HG03457 (cell line): Measurements from ENCODE around the gene ARL14EPL.
A peak's percentile ranks its signal among the peaks of the same experiment; 100 is the strongest.
"Not testable (repeated sequence)": the region's sequence is repeated elsewhere in the genome, so short reads cannot be mapped to it uniquely, and the experiment has no call there.

Experiments used
- ATAC-seq: cut with Tn5 transposase; IDR thresholded peaks from one replicate; pipeline ENCODE4 v1.9.1; 2021; ENCODE audit warnings: moderate number of reproducible peaks; ENCODE audit not compliant: unreplicated experiment

Gene ARL14EPL

DNA sequence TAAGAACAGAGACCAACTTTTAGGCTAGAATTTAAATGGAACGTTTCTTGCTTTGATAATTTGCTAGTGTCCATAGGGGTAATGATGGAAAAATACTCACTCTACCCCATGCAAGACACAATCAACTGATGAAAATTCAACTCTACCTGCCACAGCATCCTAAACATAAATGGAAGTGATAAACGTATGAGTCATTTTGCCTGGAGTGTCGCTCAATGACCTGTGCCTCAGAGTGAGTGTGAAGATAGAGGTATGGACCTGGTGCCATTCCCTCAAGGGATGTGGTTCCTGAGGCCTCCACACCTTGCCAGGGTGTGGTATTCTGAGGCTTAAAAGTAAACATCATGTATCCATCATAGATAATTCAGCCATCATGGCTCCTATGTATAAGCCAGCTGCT, 14.0 kb downstream of the ARL14EPL start:
- ATAC-seq = no peak

DNA sequence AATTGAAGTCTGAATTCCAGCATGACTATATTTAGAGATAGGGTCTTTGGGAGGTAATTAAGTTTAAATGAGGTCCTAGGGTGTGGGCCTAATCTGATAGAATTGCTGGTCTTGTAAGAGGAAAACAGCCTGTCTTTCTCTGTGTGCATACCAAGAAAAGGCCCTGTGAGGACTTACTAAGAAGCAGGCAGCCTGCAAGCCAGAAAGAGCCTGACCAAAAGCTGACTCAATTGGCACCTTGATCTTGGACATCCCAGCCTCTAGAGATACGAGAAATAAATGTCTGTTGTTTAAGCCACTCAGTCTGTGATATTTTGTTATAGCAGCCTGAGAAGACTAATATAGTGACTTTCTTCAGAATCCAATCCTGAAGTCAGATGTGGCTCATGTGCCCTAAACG, 14.6 kb downstream of the ARL14EPL start:
- ATAC-seq = no peak

DNA sequence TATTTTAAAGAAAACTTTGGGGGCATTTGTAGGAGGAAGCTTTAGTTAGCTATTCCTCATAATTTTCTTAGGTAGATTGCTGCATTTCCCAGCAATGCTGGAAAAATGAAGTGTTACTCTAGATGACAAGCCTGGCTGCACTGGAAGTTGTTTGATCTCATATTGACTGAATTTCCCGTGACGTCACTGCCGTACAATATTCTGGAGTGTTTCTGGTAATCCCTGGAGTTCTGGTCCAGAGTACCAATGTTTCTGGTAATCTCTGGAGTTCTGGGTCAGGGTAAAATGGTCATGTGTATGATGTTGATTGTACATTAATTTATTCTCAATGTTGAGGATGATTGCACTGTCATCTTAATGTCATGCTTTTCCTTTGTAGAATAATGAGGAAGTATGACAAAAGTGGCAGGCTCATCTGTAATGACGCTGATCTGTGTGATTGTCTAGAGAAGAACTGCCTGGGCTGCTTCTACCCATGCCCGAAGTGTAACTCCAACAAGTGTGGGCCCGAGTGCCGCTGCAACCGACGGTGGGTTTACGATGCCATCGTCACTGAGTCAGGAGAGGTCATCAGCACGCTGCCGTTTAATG, 26.2 kb downstream of the ARL14EPL start:
- no peak for ATAC-seq

DNA sequence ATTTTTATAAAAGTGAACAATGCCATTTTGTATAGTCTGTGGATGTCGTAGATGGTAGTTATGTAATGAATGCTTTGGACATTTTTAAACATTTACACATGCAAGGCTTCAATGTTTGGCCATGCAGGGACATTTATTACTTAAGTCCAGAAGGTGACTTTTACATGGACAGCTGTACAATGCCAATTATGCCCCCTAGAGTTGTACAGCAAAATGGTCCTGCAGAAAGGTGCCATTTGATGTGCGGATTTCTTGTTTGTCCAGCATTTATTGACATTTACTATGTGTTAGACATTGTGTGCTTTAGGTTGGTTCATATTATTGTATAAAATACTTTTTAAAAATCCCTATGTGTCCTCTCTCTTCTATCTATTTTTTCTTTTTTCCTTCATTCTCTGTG, 30.1 kb downstream of the ARL14EPL start:
- no peak for ATAC-seq

DNA sequence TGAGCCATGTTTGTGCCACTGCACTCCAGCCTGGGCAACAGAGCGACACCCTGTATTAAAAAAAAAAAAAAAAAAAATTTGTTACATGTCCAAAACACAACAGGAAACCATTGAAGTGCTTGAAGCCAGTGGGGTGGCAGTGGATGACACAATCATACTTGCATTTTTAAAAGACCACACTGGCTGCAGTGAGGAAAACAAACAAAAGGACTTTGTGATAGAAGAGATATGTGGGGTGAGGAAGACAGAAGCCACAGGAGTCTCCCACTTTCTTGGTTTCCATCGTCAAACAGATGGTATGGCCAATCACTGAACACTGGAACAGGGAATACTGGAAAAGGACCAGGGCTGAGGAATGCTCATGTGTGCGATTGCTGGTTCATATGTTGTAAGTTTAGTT, 31.7 kb downstream of the ARL14EPL start:
- ATAC-seq = no peak

DNA sequence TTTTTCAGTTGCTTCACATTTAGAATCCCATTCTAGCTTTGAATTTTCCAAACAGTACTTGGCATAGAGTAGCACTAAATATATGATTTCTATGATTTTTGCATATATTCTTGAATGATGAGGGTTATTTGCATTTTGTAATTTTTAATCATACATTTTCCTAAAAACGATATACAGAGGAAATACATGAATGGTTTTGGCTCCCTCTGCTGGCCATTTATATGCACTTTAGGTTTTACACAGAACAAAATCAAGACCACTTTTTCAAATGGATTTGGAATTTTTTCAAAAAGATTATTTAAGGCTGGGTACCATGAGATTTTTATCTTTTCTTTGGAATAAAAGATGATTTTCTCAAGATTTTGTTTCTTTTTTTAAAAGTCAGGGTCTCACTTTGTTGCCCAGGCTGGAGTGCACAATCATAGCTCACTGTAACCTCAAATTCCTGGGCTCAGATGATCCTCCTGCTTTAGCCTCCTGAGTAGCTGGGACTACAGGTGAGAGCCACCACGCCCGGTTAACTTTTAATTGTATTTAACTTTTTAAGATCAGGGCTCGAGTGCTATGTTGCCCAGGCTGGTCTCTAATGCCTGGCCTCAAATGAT, 35.9 kb downstream of the ARL14EPL start:
- no peak for ATAC-seq

DNA sequence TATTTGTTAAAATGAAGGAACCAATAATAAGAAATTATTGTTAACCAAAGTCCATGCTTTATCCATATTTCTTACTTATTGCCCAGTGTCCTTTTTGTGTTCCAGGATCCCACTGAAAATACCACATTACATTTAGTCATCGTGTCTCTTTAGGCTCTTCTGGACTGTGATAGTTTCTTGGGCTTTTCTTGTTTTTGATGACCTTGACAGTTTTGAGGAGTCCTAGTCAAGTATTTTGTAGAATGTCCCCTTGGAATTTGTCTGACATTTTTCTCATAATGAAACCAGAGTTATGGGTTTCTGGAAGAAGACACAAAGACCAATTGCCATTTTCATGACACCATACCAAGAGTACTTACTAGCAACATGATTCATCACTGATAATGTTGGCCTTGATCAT, 38.9 kb downstream of the ARL14EPL start:
- ATAC-seq = no peak

DNA sequence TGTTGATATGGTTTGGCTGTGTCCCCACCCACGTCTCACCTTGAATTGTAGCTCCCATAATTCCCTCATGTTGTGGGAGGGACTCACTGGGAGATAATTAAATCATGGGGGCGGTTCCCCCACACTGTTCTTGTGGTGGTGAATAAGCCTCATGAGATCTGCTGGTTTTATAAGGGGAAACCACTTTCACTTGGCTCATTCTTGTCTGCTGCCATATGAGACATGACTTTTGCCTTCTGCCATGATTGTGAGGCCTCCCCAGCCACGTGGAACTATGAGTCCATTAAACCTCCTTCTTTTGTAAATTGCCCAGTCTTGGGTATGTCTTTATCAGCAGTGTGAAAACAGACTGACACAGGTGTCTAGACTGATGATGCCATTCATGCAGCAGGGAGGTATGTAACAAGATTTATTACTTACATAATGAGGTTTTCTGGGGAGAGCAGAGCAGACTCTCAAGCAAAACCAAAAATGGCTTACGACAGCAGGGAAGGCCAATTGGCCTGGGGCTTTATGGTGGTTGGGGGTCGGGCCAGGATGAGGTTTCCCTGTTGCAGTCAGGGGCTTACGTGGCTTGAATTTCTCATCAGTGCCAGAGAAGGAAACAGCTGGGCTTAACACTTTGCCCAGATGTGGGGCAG, 43.0 kb downstream of the ARL14EPL start:
- ATAC-seq = no peak

DNA sequence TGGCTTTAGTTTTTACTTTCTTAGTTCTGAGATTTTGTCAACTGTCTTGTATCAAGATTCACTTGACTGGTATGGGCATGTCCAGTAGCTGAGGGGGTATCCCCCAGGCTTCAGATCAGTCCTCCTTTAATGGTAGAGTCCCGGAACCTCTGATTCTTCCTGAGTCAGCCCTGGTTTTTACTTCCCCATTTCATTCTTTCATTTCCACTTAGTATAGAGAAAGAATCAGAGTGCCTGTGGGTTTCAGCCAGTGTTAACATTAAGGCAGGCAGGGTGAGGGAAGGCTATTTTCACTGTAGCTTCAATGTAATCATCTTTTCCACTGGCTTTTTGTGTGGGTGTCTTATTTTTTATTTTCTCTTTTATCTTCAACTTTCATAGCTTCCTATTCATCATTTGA, 44.2 kb downstream of the ARL14EPL start:
- ATAC-seq = peak; percentile 98

DNA sequence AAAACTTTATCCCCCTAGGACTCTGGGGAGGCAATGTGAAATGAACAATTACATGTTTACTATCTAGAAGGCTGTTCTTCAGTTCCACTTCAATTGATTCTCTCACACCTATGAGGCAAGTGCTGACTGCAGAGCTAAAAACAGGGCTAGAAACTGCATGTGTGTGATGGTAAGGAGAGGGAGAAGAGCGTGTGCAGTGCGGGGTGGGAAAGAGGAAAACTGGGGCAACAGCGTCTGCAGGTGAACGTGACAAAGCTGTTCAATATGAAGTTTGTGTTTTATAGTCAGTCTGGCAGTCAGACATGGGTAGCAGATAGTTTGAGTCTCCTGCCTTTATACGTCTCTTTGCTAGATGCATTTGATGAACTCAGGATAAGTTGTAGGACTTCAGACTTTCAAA, 45.9 kb downstream of the ARL14EPL start:
- ATAC-seq = no peak

DNA sequence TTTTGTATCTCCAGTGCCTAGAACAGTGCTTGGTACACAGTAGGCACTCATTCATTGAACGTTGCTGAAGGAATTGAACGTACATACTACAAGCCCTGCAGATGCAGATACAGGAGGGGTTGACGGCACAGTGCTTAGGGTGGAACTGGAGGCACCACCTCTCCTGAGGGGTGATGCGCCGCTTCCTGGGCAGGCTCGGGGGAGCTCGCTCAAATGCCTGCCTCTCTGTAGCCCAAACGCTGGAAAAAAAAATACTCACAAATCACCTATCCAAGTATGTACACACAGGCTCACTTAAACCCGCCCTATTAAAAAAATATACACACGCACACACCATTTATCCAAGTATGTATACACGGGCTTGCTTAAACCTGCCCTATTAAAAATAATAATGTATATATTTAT, 52.0 kb downstream of the ARL14EPL start:
- ATAC-seq = peak; percentile 35

DNA sequence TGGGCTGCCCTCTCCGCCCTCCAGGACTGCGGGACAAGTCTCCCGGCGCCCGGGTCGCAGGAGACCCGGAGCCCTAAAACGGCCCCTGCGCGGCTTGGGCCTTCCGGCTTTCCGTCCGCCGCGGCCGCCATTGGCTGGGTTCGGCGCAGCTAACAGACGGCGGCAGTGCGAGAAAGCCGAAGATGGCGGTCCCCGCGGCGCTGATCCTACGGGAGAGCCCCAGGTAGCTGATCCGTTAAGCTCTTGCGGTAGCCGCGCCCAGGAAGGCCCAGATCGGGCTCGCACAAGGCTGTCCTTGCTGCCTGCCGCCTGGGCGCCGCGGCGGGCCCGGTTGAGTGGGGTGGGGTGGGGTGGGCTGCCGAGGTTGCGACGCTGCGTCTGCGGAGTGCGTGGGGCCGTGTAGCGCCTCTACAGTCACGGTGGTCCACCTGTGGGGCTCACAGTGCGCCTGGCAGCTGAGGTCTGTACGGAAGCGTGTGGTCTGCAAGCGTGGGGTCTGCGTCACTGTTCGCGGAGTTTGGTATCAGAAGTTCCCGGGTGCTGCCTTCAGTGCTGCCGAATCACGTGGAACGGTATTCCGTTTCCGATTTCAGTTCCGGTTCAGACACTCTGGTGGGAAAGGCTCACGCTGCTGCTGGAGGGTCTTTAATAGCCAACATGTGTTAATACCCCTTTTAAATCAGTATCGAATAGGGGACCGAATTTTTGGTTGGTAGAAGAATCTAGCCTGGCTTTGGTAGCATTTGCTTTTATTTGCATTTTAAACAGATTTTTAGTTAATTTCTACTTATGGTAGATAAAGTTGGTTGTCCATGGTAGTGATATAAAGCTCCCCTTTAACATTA, 52.8 kb downstream of the ARL14EPL start, which contains the start of gene COMMD10:
Gene COMMD10 (plus strand): TSS at position 155 of the 845 bp plus-strand sequence.
- ATAC-seq = peak; percentile 92

DNA sequence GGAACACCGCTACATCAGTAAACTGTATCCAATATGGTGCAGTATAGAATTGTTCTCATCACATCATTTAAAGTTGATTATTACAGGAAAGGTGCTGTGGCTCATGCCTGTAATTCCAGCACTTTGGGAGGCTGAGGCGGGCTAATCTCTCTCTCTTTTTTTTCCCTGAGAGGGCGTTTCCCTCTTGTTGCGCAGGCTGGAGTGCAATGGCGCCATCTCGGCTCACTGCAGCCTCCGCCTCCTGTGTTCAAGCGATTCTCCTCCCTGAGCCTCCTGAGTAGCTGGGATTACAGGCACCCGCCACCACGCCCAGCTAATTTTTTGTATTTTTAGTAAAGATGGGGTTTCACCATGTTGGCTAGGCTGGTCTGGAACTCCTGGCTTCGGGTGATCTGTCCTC, 54.0 kb downstream of the ARL14EPL start:
- ATAC-seq = not testable (repeated sequence)

DNA sequence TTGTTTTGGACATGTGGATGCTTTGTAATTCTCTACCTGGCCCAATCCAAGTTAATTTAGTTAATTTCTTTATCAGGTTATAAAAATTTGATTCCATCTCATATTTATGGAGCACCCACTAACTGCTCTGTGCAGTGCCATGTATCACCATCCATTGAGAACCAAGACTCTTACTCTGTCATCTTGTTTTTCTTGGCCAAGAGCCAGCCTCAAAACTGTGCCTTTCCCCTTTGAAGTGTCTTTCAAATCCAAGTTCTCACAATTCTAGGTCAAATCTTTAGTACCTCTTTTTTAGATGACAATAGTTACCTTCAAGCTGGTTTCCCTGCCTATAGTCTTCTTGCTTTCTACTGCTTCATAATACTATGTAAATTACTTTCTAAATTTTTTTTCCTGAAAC, 55.8 kb downstream of the ARL14EPL start:
- ATAC-seq = no peak

DNA sequence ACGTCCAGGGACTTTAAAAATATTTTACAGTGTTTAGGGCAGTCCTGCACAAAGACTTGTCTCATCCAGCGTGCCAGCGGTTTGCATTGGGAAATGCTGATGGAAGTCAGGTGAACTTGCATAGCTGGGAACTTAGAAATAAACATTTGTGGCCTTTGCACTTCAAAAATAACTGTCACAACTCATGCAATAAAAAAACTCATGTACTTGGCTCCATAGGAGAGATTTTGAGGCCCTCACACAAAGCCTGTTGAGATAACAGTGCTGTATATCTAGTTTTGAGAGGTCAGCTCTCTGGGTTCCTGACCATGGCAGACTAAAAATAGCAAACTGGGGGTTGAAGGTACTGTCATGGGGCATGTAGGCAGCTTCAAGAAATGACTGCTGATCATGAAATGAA, 58.0 kb downstream of the ARL14EPL start:
- ATAC-seq = no peak

DNA sequence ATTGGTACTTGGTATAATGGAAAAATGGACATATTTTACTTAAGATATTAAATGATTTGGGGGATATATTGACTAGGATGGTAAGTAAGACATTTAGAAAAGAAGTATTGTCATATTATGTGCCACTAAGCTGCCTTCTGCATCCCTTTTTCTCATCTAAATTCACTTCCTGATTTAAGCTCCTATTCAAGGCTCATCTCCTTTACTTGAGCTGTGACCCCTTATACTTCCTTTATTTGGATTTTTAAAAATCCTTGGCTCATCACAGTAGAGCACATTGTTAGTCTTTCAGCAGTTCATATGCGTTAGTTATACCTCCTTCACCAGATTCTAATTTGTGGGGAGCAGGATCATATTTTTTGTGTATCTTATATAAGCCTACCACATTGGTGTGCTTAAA, 59.1 kb downstream of the ARL14EPL start:
- ATAC-seq = no peak

DNA sequence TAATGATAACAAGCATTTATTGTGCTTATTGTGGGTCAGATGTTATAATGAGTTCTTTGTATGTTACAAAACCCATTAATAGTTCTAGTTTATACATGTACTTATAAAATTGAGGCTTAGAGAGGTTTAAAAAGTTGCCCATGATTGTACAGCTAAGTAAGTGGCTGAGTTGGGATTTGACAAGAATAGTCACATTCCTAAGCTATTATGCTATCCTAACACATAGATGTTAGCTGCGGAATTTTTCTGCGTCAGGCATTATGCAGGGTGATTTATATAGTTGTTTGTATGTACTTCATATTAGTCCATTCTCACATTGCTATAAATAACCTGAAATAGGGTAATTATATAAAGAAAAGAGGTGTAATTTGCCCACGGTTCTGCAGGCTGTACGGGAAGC, 65.0 kb downstream of the ARL14EPL start:
- no peak for ATAC-seq

DNA sequence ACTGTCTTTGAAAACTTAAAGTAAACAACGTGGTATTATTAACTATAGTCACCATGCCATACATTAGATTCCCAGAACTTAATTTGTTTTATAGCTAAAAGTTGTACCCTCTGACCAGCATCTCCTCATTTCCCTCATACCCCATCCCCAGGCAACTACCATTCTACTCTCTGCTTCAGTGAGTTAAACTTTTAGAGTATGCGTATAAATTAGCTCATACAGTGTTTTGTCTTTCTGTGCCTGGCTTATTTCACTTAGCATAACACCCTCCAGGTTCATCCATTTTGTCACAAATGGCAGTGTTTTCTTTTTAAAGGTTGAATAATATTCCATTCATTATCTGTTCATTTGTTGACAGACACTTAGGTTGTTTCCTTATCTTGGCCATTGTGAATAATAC, 66.7 kb downstream of the ARL14EPL start:
- no peak for ATAC-seq

DNA sequence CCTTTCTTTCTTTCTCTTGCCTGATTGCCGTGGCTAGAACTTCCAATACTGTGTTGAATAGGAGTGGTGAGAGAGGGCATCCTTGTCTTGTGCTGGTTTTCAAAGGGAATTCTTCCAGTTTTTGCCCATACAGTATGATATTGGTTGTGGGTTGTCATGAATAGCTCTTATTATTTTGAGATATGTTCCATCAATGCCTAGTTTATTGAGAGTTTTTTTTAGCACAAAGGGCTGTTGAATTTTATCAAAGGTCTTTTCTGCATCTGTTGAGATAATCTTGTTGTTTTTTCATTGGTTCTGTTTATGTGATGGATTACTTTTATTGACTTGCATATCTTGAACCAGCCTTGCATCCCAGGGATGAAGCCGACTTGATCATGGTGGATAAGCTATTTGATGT, 72.7 kb downstream of the ARL14EPL start:
- ATAC-seq = not testable (repeated sequence)
